AG09319 (cell line): ENCODE results near the gene ADGRG1.

ENCODE experiments used
- DNase-seq: peaks from one replicate; pipeline ENCODE4 v3.0.0-alpha.2; 2010; ENCODE audit warnings: low read depth; ENCODE audit errors: extremely low read depth
- CTCF ChIP-seq: IDR thresholded peaks from 2 replicates; pipeline ENCODE4 v1.5.1; 2011; ENCODE audit warnings: low read depth, mild to moderate bottlenecking, inconsistent platforms, low read length, moderate library complexity

ADGRG1 gene

GRCh38 chr16:57666353-57667047 is 38.1 kb downstream of the ADGRG1 start:
- DNase-seq, result no peak
- no peak for TF ChIP-seq CTCF

GRCh38 chr16:57667048-57667525 is 38.7 kb downstream of the ADGRG1 start:
- TF ChIP-seq CTCF, result no peak
- no peak for DNase-seq

GRCh38 chr16:57667526-57668262 is 39.3 kb downstream of the ADGRG1 start:
- no peak; the same call in 1 of the 2 replicates for TF ChIP-seq CTCF
- DNase-seq, result no peak

- no peak for DNase-seq
- no peak for TF ChIP-seq CTCF
These were observed 39.8 kb downstream of the ADGRG1 start, which contains the start of gene ADGRG3 for GRCh38 chr16:57668263-57668571. TSS of gene ADGRG3 (plus strand) at chr16:57668306. CDS start at chr16:57668348, 42 bp downstream.

GRCh38 chr16:57668630-57669475 is 40.4 kb downstream of the ADGRG1 start:
- DNase-seq, result no peak
- TF ChIP-seq CTCF, result no peak

GRCh38 chr16:57669476-57670162 is 41.2 kb downstream of the ADGRG1 start:
- no peak for DNase-seq
- TF ChIP-seq CTCF, result no peak
